GM12875 (cell line): ENCODE measurements around the gene DDR2.
"Not testable (repeated sequence)": the region's sequence is repeated elsewhere in the genome, so short reads cannot be mapped to it uniquely, and the experiment has no call there.

Experiments
- H3K4me3 ChIP-seq: one replicate; pipeline ENCODE4 v1.5.1; 2011; ENCODE audit warnings: low read depth, low read length, control low read depth
- CTCF ChIP-seq: IDR thresholded peaks from 2 replicates; pipeline ENCODE4 v1.5.1; 2011; ENCODE audit warnings: low read depth, mild to moderate bottlenecking, control low read depth, inconsistent platforms, low read length, moderate library complexity, borderline replicate concordance; ENCODE audit not compliant: insufficient read depth

Gene DDR2

GRCh38 chr1:162722036-162722435 is 89.8 kb downstream of the DDR2 start:
- H3K4me3 ChIP-seq = no peak overlapping the region
- TF ChIP-seq CTCF = no peak

- no peak for TF ChIP-seq CTCF
- H3K4me3 ChIP-seq = no peak overlapping the region
These were observed 92.4 kb downstream of the DDR2 start for GRCh38 chr1:162724583-162725120.

GRCh38 chr1:162725301-162725837 is 93.1 kb downstream of the DDR2 start:
- TF ChIP-seq CTCF = no peak
- no peak overlapping the region for H3K4me3 ChIP-seq

- no peak for TF ChIP-seq CTCF
- no peak overlapping the region for H3K4me3 ChIP-seq
These were observed 94.3 kb downstream of the DDR2 start for GRCh38 chr1:162726555-162726954.

GRCh38 chr1:162727493-162727892 is 95.2 kb downstream of the DDR2 start:
- H3K4me3 ChIP-seq = not testable (repeated sequence)

GRCh38 chr1:162728573-162728972 is 96.3 kb downstream of the DDR2 start:
- no peak for TF ChIP-seq CTCF
- H3K4me3 ChIP-seq = no peak overlapping the region

- not testable (repeated sequence) for H3K4me3 ChIP-seq
These were observed 97.0 kb downstream of the DDR2 start for GRCh38 chr1:162729195-162729774.

- no peak overlapping the region for H3K4me3 ChIP-seq
- TF ChIP-seq CTCF = no peak
These were observed 99.8 kb downstream of the DDR2 start for GRCh38 chr1:162732094-162732493.
